HTR-8/SVneo (cell line): ENCODE data around the gene NDEL1.

Source experiments
- DNase-seq: peaks from one replicate; pipeline ENCODE4 v3.0.0; 2011; ENCODE audit warnings: low spot score, mixed read lengths; ENCODE audit not compliant: insufficient read length
- FAIRE-seq: peaks from 2 replicates; lab custom pipeline; 2011; peaks lifted over from hg19 to GRCh38; lab: Jason Lieb, UNC

NDEL1 gene

GRCh38 chr17:8474826-8475225 lies 39.1 kb downstream of the NDEL1 start:
- FAIRE-seq (no peak), DNase-seq (no peak)

GRCh38 chr17:8475227-8475626 lies 39.5 kb downstream of the NDEL1 start:
- DNase-seq, result no peak
- FAIRE-seq, result no peak

GRCh38 chr17:8475781-8476180 lies 40.1 kb downstream of the NDEL1 start:
- FAIRE-seq (no peak), DNase-seq (no peak)

GRCh38 chr17:8476741-8477140 lies 41.1 kb downstream of the NDEL1 start:
- no peak for DNase-seq

GRCh38 chr17:8477171-8477570 lies 41.5 kb downstream of the NDEL1 start:
- DNase-seq, result no peak
- no peak for FAIRE-seq

More at GRCh38 chr17:8476741-8477140, 41.1 kb downstream of the NDEL1 start:
- no peak for FAIRE-seq

GRCh38 chr17:8477715-8478441 lies 42.2 kb downstream of the NDEL1 start:
- no peak for DNase-seq
- FAIRE-seq, result no peak

GRCh38 chr17:8479431-8479947 lies 43.8 kb downstream of the NDEL1 start:
- no peak for FAIRE-seq
- DNase-seq, result no peak

- FAIRE-seq (no peak), DNase-seq (no peak)
Measured at GRCh38 chr17:8480011-8480976, 44.6 kb downstream of the NDEL1 start.

GRCh38 chr17:8481089-8481488 lies 45.4 kb downstream of the NDEL1 start:
- DNase-seq (no peak), FAIRE-seq (peak; percentile 33)

- DNase-seq (no peak), FAIRE-seq (no peak)
Measured at GRCh38 chr17:8481703-8482102, 46.0 kb downstream of the NDEL1 start.

- FAIRE-seq, result no peak
- DNase-seq, result no peak
Measured at GRCh38 chr17:8482546-8482945, 46.9 kb downstream of the NDEL1 start.

GRCh38 chr17:8484465-8484864 lies 48.8 kb downstream of the NDEL1 start:
- FAIRE-seq, result no peak
- DNase-seq, result no peak

- FAIRE-seq, result no peak
Measured at GRCh38 chr17:8485491-8485890, 49.8 kb downstream of the NDEL1 start.

GRCh38 chr17:8487130-8487645 lies 51.5 kb downstream of the NDEL1 start:
- FAIRE-seq (no peak), DNase-seq (no peak)

More at GRCh38 chr17:8485491-8485890, 49.8 kb downstream of the NDEL1 start:
- DNase-seq, result no peak

- DNase-seq, result no peak
- no peak for FAIRE-seq
Measured at GRCh38 chr17:8487743-8488142, 52.1 kb downstream of the NDEL1 start.

GRCh38 chr17:8488491-8488890 lies 52.8 kb downstream of the NDEL1 start:
- FAIRE-seq (no peak), DNase-seq (no peak)

GRCh38 chr17:8488901-8489300 lies 53.2 kb downstream of the NDEL1 start:
- DNase-seq (no peak), FAIRE-seq (no peak)

- DNase-seq (no peak), FAIRE-seq (no peak)
Measured at GRCh38 chr17:8489841-8490240, 54.2 kb downstream of the NDEL1 start.

- FAIRE-seq (no peak), DNase-seq (no peak)
Measured at GRCh38 chr17:8490256-8491023, 54.8 kb downstream of the NDEL1 start.

GRCh38 chr17:8492121-8492520 lies 56.4 kb downstream of the NDEL1 start:
- no peak for FAIRE-seq
- no peak for DNase-seq
